HEK293T (cell line): ENCODE measurements around the gene INVS.

Experiments used
- ARNT ChIP-seq: fragments of 450-650 bp; IDR thresholded peaks from 2 replicates; pipeline ENCODE4 v1.6.1; 2017; ENCODE audit warnings: mild to moderate bottlenecking
- BHLHE40 ChIP-seq: fragments of 450-650 bp; IDR thresholded peaks from 2 replicates; pipeline ENCODE4 v1.6.1; 2016; ENCODE audit warnings: mild to moderate bottlenecking, moderate library complexity, borderline replicate concordance
- ELF4 ChIP-seq: fragments of 450-650 bp; IDR thresholded peaks from 2 replicates; pipeline ENCODE4 v1.6.1; 2017; ENCODE audit warnings: antibody characterized with exemption
- FOXA1 ChIP-seq: fragments of 450-650 bp; IDR thresholded peaks from 2 replicates; pipeline ENCODE4 v1.6.1; 2016; ENCODE audit warnings: mild to moderate bottlenecking
- FOXK2 ChIP-seq: fragments of 450-650 bp; IDR thresholded peaks from 2 replicates; pipeline ENCODE4 v1.6.1; 2016; ENCODE audit warnings: mild to moderate bottlenecking
- FOXM1 ChIP-seq: fragments of 450-650 bp; IDR thresholded peaks from 2 replicates; pipeline ENCODE4 v1.6.1; 2017; ENCODE audit warnings: mild to moderate bottlenecking, borderline replicate concordance
- HDGF ChIP-seq: fragments of 450-650 bp; IDR thresholded peaks from 2 replicates; pipeline ENCODE4 v1.6.1; 2017; ENCODE audit warnings: antibody characterized with exemption, borderline replicate concordance
- L3MBTL2 ChIP-seq: fragments of 450-650 bp; conservative IDR thresholded peaks from 2 replicates; pipeline ENCODE4 v1.6.1; 2016; ENCODE audit warnings: mild to moderate bottlenecking
- LEF1 ChIP-seq: fragments of 450-650 bp; IDR thresholded peaks from 2 replicates; pipeline ENCODE4 v1.6.1; 2017; ENCODE audit warnings: mild to moderate bottlenecking, borderline replicate concordance
- NFRKB ChIP-seq: fragments of 450-650 bp; IDR thresholded peaks from 2 replicates; pipeline ENCODE4 v1.6.1; 2016; ENCODE audit warnings: mild to moderate bottlenecking, moderate library complexity
- SP1 ChIP-seq: fragments of 450-650 bp; IDR thresholded peaks from 2 replicates; pipeline ENCODE4 v1.6.1; 2017
- SUZ12 ChIP-seq: fragments of 450-650 bp; IDR thresholded peaks from 2 replicates; pipeline ENCODE4 v1.6.1; 2016; ENCODE audit warnings: mild to moderate bottlenecking
- TARDBP ChIP-seq: fragments of 450-650 bp; IDR thresholded peaks from 2 replicates; pipeline ENCODE4 v1.6.1; 2016
- TF ChIP-seq, protein P1 (sequence below): fragments of 450-650 bp; IDR thresholded peaks from 2 replicates; pipeline ENCODE4 v1.6.1; 2016

DNA sequence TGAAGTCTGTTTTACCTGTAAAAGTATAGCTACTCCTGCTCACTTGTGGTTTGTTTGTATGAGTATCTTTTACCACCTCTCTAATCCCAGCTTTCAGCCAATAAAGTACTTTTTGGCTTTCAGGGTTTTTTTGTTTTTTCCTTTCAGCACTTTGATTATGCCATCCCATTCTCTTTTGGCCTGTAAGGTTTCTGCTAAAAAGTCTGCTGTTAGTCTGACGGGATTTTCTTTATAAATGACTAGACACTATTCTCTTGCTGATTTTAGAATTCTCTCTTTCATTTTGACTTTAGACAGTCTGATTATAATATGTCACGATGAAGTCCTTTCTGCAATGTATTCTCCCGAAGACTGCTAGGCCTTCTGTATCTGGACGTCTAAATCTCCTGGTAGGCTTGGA is 216.5 kb downstream of the INVS start:
- TF ChIP-seq FOXM1: no peak
- TF ChIP-seq FOXK2: no peak
- no peak for TF ChIP-seq TARDBP
- no peak for TF ChIP-seq L3MBTL2
- TF ChIP-seq HDGF: no peak
- no peak for TF ChIP-seq BHLHE40
- TF ChIP-seq, protein P1, sequence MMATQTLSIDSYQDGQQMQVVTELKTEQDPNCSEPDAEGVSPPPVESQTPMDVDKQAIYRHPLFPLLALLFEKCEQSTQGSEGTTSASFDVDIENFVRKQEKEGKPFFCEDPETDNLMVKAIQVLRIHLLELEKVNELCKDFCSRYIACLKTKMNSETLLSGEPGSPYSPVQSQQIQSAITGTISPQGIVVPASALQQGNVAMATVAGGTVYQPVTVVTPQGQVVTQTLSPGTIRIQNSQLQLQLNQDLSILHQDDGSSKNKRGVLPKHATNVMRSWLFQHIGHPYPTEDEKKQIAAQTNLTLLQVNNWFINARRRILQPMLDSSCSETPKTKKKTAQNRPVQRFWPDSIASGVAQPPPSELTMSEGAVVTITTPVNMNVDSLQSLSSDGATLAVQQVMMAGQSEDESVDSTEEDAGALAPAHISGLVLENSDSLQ: no peak
- TF ChIP-seq NFRKB: no peak
- no peak for TF ChIP-seq ARNT
- TF ChIP-seq SUZ12: no peak
- no peak for TF ChIP-seq ELF4
- TF ChIP-seq LEF1: no peak
- TF ChIP-seq FOXA1: no peak
- no peak for TF ChIP-seq SP1
